Neural cell (in vitro differentiated cells): ENCODE results near the gene ELOB.

Source experiments
- EZH2 ChIP-seq: fragments of 200-600, 300-800 bp; shearing (Covaris generic), sonication (generic); IDR thresholded peaks from 2 replicates; pipeline ENCODE4 v1.6.1; 2014; ENCODE audit warnings: antibody characterized with exemption, low read length, borderline replicate concordance, mild to moderate bottlenecking; ENCODE audit not compliant: insufficient read depth, poor library complexity, severe bottlenecking
- TF ChIP-seq, protein P1 (sequence below): fragments of 450-650 bp; IDR thresholded peaks from 2 replicates; pipeline ENCODE4 v1.5.1; 2014; ENCODE audit warnings: antibody characterized with exemption, mild to moderate bottlenecking, moderate library complexity; ENCODE audit not compliant: poor library complexity, severe bottlenecking

DNA sequence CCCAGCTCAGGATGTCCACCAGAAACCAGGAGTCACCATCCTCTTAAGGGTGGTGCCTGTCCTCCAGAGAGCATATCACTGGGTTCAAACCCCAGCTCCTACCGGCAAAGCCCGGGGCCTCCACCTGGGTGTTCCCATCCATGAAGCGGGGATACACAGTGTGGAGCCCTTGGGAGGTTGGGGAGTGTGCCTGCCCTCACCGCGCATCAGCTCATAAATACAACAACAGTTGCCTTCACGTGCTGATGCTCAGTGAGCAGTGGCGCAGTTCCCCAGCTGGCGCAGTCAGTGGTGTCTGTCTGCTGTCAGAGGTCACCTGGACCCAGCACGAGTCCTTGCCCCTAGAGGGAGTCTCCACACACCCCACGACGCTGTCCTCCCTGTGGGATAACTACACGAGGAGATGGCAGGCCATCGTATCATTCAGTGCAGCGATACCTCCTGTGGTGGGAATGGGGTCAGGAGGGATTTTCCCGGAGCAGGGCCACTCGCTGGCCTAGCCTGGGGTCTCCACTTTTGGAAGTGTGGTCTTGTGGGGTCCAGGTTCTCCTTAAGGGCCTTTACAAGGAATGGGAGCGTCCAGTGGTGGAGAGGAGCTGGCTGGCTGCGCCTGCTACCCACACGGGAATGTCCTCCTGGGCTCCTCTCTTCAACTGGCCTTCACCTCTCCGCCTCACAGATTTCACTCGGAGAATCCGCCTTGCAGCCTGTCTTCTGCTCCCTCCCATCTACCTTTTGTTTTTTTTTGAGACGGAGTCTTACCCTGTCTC is 2.3 kb upstream of the ELOB start:
- TF ChIP-seq, protein P1, sequence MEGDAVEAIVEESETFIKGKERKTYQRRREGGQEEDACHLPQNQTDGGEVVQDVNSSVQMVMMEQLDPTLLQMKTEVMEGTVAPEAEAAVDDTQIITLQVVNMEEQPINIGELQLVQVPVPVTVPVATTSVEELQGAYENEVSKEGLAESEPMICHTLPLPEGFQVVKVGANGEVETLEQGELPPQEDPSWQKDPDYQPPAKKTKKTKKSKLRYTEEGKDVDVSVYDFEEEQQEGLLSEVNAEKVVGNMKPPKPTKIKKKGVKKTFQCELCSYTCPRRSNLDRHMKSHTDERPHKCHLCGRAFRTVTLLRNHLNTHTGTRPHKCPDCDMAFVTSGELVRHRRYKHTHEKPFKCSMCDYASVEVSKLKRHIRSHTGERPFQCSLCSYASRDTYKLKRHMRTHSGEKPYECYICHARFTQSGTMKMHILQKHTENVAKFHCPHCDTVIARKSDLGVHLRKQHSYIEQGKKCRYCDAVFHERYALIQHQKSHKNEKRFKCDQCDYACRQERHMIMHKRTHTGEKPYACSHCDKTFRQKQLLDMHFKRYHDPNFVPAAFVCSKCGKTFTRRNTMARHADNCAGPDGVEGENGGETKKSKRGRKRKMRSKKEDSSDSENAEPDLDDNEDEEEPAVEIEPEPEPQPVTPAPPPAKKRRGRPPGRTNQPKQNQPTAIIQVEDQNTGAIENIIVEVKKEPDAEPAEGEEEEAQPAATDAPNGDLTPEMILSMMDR: no peak
- TF ChIP-seq EZH2: no peak
